ENCODE data around the gene OR9Q2.

- TF ChIP-seq HDAC2 (IDR thresholded peaks at IDR 0.05) (no peak), CTCF (IDR thresholded peaks at IDR 0.05) (no peak), SREBF2 (IDR thresholded peaks at IDR 0.05) (no peak), KDM1A (IDR thresholded peaks at IDR 0.05; ENCODE audit: low read depth) (no peak), ELK1 (IDR thresholded peaks at IDR 0.05; ENCODE audit: low read depth, low read length) (no peak), TP53 (CRISPR knock-in tag; IDR thresholded peaks at IDR 0.05) (no peak), KDM5A (IDR thresholded peaks at IDR 0.05) (no peak), CEBPB (IDR thresholded peaks at IDR 0.05) (no peak)
Measured at GRCh38 chr11:58204042-58204441, 15.2 kb downstream of the OR9Q2 start, which contains the start of gene OR1S2.
